HG03175 (cell line): Measurements from ENCODE around the gene GGT6.

Experiments used
- ATAC-seq: cut with Tn5 transposase; IDR thresholded peaks from one replicate; pipeline ENCODE4 v1.9.1; 2021; ENCODE audit warnings: mild to moderate bottlenecking, moderate library complexity; ENCODE audit not compliant: unreplicated experiment

GGT6 gene

DNA sequence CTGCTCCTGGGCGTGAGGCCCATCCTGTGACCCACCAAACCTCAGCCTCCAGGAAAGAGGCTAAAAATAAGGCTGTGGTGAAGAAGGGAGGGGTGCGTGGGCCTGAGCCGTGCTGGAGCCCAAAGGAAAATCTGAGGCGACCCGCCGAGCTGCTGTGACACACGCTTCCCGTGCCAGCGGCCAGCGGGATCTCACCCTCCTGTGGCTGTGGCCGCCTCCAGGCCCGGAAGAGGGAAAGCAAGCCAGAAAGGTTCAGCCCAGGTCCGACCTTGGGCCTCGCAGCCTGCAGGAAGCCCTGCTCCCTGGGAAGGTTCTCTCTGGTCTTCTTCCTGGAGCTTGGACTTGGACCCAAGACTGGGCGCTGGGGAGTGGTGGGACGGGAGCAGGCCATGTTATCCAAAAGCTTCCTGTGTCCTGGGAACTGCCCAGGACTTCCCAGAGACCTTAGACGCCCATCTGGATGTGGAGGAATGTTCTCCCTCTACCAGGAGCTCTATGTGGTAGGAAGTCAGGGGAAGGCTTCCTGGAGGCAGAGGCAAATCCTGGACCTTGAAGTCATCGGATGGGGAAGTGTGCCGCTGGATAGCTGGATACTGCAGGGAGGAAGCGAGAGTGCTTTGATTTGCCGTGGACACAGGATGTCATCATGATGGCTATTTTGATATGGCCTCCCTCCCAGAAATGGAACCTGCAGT, 50.3 kb downstream of the GGT6 start:
- ATAC-seq = no peak

DNA sequence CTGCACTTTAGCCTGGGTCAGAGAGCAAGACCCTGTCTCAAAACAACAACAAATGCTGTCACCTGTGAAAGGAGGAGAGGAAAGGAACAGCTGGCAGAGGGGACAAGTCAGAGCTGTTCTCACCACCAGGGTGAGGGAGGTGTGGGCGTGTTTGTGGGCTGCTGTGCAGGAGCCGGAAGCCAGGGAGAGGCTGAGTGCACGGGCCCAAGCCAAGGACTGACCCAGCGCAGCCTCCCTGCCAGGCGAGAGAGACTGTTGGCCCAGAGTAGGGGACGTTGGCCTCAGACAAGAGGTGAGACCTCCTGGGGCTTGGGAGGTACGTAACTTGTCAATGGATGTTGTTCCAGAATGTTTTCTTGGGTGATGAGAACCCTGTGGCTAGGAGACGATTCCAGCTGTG, 51.0 kb downstream of the GGT6 start:
- ATAC-seq = no peak

DNA sequence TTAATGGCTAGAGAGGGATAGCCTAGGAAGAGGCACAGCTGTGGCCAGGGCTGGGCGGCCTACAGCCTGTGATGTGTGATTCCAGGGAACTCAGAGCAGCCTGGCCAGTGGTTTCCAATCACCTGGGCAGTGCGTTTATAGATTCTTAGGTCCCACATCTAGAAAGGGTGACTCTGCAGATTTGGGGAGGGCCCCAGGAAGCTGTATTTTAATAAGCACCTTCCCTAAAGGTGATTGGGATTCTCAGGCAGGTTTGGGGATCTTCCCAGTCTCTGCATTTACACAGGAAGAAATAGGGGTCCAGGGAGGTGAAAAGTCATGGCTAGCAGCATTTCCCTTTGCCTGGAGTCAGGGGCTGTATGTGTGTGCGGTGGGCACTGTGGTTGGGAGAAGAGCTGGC, 52.2 kb downstream of the GGT6 start:
- ATAC-seq = no peak

DNA sequence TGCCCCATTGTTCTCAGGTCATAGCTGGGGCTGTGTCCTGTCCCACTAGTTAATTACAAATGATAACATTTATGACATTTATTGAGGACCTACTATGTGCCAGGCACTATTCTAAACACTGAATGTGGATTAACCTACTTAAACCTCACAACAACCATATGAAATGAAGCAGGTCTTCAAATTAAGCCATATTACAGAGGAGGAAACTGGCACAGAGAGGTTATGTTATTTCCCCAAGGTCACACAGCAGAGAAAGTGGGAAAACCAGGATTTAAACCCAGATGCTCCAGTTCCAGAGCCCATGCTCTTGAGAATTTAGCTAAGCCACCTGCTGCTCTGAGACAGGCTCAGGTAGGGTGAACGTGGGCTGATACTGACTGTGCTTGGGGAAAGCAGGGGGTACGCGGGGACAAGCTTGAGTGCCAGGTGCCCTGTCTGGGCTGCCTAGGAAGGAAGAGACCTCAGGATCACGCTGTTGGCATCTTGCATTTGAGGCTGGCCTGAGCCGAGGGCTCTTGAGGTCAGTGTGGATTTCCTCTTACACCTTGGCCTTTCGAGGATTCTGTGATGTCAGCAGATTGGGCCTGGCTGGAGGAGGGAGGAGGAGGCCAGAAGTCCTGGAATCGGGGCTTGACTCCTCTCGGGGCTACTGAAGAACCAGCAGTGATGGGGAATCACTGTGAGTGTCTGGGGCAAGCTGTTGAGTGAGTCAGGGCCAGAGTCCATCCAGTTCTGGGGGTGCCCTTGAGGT, 52.8 kb downstream of the GGT6 start:
- ATAC-seq = no peak
